GM18502 (cell line): ENCODE data around the gene UNC5C.

ENCODE experiments used
- ATAC-seq: cut with Tn5 transposase; IDR thresholded peaks from one replicate; pipeline ENCODE4 v1.9.1; 2021; ENCODE audit warnings: mild to moderate bottlenecking; ENCODE audit not compliant: unreplicated experiment, poor library complexity

UNC5C gene

DNA sequence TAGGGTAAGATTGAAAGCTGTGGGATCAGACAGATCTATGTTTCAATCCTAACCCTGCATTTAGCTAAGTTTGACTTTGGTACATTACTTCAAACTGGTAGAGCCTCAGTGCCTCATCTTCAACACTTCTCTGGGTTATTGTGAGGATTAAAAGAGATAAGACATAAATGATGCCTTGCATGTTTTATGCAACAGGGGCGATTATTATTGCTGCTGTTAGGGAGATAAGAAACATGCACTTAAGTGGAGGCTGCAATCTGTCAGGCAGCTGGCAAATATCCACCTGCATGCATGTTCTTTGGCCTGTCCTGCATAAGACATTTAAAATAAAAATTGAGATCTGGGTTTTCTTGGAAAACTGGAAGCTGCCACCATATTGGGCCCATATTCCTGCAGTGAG lies 24.6 kb downstream of the UNC5C start:
- no peak for ATAC-seq

DNA sequence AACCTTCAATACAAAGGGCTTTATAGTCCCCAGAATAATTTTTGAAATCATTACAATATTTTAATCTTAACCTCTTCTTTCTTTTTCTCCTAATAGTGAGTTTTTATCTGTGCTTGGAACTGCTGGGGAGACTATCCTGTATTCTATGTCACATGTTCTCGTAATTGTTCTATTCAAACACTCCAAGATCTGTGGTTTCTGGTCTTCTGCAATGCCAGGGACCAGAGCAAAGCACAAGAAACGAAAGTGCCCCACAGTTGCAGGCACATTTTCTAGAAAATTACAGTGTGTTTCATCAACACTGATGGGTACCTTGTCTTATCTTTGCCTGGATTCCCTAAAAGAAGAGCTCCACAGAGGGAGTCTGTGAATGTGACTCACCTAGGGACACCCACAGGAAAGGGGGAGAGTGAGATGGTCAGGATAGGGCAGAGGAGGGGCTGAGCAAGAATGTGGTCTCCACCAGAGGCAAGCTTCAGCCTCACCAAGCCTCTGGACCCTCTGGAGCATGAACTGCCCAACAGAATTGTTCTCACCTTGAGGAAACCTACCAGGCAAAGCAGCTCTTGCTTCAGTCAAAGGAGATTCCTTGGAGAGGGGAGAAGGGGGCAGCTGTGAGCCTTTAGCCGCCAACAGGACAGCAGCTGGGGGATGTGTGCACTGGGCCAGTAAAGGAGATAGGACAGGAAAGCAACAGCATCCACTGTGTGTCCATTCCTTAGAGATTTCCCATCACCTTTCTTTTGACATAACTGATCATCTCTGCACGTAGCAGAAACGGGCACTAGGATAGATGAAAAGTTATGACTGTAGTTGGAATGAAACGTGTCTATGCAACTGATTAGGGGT lies 25.9 kb downstream of the UNC5C start:
- no peak for ATAC-seq

GRCh38 chr4:95517576-95518345 lies 31.0 kb downstream of the UNC5C start:
- ATAC-seq, result no peak

DNA sequence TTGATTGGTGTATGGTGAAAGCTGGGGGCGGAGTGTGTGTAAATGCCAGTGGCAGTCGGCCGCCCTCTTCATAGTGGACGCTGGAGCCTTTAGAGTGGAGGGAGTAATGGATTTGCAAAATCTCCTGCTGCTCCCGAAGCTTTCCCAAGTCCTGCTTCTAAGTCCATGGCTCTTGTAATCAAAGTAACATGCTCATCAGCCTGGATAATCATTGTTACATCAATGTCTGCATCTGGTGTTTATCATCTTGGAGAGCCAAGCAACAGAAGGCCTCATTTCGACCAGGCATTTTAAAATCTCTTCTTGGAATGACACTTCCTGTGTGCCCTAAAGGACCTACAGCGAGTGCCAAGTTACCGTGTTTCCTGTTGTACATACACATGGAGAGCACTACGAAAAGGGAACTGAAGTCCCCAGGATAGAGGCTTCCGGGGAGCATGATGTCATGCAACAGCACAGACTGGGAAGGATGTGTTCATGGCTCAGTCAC lies 32.2 kb downstream of the UNC5C start:
- no peak for ATAC-seq

DNA sequence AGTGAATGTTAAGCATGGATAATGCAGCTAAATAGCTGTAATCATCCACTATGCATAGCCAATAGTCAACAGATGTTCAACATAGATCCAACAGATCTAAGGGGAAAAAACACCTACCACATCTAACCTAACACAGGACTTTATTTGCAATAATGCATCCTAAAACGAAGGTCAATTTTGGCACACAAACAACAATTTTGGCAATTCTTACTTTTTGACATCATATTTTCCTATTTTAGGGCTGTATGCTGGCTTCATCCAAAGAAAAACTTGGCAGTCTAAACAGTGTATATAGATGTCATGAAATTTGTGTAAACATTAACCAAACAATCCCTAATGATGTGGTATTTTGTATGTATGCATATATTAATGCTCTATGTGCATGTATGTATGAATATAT lies 33.2 kb downstream of the UNC5C start:
- no peak for ATAC-seq

- ATAC-seq, result no peak
Measured at GRCh38 chr4:95513022-95513421, 35.8 kb downstream of the UNC5C start.

DNA sequence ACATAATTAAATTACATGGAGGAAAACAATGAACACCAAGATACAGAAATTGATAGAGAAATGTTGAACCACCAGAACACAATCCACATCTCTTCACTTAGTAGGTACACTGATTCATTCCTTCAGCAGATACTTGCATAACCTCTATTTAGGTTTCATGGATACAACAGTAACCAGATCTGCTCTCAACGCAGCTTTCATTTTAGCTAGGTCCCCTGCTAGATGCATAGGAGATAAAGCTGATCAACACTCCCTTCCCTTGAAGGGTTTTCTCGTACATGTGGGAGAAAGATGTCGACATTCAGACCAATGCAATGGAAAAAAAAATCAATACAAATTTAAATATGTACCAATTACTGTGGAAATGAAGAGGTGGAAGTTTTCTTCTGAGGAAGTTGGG lies 37.3 kb downstream of the UNC5C start:
- no peak for ATAC-seq

- no peak for ATAC-seq
Measured at GRCh38 chr4:95510877-95511276, 37.9 kb downstream of the UNC5C start.

DNA sequence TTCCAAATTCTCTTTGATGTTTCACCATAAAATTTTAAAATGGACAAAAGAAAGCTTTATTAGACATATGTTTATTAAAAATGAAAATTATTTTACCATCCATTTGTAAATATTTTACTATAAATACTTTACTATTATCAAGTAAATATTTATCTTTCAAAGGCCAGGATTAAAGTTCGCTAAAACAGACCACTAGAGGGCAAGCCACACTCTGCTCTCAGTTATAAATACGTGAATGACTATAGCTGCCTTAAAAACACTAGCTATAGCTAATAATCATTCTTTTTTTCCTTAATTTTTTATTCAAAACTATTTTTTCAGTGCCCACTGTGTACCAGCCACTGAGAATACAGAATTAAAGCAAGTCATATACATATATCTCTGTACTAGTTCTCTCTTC lies 38.6 kb downstream of the UNC5C start:
- ATAC-seq, result no peak

GRCh38 chr4:95508421-95508820 lies 40.4 kb downstream of the UNC5C start:
- ATAC-seq, result no peak

DNA sequence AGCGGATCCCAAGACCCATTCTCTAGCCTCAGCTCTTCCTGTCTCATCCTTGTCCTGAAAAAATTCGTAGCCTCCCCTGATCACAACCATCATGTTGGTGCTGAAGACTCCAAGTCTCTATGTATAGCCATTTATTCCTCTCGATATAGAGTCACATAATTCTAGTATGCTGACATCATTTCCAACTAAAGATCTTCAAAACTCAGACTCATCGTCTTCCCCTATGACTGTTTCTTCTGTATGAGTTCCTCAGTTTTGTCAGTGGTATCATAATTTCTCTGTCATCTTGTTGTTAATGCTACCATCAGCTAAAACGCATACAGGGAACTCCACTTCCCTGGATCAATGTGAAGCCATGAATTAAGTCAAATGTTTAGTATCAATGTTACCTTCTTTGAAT lies 41.2 kb downstream of the UNC5C start:
- no peak for ATAC-seq

GRCh38 chr4:95507147-95507546 lies 41.6 kb downstream of the UNC5C start:
- no peak for ATAC-seq

DNA sequence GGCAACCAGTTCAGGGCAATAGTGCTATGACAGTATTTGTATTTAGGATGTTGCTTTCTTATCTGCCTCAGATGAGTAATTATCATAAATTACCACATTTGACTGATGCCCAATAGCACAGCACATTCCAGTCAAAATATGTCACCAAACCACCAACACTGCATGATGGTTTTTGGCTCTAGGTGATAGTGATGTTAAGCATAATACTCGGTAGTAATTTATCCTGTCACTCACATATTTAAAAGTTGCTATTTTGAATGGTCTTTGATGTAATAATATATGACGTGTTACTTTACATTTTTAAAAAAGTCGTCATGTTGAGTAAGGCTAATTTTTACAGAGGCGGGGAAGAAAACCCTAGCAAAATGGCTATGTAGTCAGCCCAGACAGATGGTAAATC lies 42.5 kb downstream of the UNC5C start:
- ATAC-seq, result no peak

DNA sequence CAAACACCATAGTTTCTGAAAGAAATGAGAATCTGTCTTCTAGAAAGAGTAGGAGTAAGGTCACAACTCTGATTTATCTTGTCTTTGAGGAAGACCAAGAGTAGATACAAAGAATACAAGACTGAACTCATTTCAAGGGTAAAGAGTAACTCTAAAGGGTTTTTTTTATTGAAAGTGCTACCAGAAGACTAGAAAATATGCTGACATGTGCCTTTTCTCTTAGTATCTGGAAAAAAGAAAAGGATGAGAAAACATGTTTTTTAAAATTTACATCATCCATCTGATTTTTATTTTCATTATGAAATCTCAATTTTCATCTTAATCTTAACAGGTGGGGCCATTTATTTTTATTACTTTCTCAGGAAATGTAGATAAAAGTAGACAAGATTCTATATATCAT lies 43.0 kb downstream of the UNC5C start:
- no peak for ATAC-seq

DNA sequence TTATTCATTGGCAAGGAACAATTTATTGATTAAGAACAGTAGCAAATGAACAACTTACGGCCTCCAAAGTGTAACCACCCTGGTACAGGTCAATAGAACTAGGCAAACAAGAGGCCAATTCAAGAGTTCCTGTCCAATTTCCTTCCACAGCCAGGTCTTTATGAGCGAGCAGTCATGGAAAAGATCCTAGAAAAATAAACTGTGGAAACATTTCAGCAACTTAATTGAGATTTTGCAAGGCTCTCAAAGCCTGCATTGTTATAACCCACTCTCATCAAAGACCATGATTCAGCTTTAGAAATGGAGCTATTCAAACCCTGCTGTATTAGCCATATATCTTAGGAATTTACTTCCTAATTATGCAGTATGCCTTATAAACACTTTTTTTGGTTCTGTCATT lies 43.6 kb downstream of the UNC5C start:
- ATAC-seq, result no peak

DNA sequence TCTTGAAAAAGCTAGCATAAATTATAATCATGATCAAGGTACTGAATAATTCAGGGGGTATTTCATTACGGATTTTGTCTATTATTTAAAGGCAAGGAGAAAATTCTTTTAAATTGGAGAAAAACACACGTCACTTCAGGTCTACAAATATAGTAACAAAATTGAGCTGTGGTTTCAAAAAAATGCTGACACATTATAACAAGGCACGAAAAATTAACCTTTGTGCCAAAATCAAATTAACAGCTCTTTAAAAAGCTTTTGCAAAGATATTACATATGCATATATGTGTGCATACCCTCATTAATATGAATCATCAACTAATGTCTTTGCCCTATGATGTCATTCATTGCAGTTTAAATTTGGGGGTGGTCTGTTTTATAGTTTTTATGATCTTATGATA lies 44.3 kb downstream of the UNC5C start:
- no peak for ATAC-seq

DNA sequence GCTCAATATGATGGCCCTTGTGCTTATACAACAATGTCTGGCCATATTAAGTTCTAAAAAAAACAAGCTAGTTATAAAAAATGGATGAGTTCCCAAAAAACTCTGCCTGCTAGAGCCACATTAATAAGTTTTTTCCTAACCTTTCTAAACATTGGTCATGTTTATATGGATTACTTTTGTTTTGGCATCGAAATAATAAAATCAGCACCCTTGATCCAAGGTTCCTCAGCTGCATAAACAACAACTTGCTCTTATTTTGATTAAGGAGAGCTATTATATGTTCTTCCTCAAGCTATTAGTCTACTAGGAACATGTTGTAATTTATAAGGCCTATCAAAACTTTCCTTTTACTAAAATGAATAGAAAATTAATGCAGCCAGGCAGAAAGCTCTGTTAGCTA lies 48.4 kb downstream of the UNC5C start:
- no peak for ATAC-seq

GRCh38 chr4:95499291-95499696 lies 49.5 kb downstream of the UNC5C start:
- ATAC-seq, result no peak

- no peak for ATAC-seq
Measured at GRCh38 chr4:95494186-95494585, 54.6 kb downstream of the UNC5C start.

- no peak for ATAC-seq
Measured at GRCh38 chr4:95478679-95479078, 70.1 kb downstream of the UNC5C start.

DNA sequence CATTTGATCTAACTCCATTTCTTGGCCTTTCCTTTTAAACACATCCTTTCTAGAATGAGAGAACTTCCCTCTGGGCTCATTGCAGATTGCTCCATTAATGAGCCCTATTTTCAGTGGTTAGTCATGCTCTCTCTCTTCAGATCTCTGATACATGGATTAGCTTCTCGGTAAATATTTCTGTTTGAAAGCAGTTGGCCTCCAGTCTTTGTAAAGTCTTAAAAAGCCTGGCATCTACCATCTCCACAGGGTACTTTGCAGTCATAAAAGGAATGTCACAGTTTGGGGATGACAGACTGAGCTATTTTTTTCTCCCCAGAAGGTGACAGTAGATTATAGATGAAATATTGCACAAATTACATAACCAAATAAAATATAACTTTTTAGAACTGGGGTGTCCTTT lies 72.7 kb downstream of the UNC5C start:
- ATAC-seq, result no peak

GRCh38 chr4:95472534-95472933 lies 76.2 kb downstream of the UNC5C start:
- ATAC-seq, result no peak
